T47D (cell line): ENCODE measurements around the gene TMCO2.

Experiments
- DNase-seq, 2 experiments: peaks; one replicate each; pipeline versions ENCODE4 v3.0.0 to v3.0.0-alpha.2; 2011 to 2012; ENCODE audit warnings: low read depth in 1 of 2, low spot score in 1 of 2
- JUND ChIP-seq: IDR thresholded peaks from 2 replicates; pipeline ENCODE4 v1.6.1; 2012; ENCODE audit warnings: low read depth
- in situ Hi-C: cut with HindIII; loops from 2 replicates; pipeline ENCODE4 v1.10.0; 2016; ENCODE audit warnings: low sequenced_read_pairs, low pct_unique_long_range_greater_than_20kb

The TMCO2 gene

DNA sequence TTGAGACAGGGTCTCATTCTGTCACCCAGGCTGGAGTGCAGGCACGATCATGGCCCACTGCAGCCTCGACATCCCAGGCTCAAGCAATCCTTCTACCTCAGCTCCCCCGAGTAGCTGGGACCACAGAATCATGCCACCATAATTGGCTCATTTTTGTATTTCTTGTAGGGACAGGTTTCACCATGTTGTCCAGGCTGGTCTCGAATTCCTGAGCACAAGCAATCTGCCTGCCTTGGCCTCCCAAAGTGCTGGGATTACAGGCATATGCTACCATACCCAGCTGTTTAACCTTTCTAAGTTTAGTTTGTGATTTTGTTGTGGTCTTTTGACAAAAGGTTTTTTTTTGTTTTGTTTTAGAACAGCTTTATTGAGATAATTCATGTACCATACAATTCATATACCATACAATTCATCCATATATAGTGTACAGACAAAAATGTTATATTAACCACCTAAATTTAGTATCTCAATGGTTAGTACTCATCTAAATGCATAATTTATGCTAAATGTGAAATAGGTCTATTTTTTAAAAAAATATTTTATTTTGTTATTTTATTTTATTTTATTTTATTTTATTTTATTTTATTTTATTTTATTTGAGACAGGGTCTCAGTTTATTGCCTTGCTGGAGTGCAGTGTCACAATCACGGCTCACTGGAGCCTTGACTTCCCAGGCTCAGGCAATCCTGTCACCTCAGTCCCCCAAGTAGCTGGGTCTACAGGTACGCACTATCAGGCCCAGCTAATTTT, 19.2 kb downstream of the TMCO2 start:
- in situ Hi-C loops, result no loop called here
- DNase-seq, result no peak

GRCh38 chr1:40267767-40268187, 20.0 kb downstream of the TMCO2 start:
- no peak for TF ChIP-seq JUND
- no peak for DNase-seq
- in situ Hi-C loops, result no loop called here

More for the DNA sequence above, 19.2 kb downstream of the TMCO2 start:
- no peak for TF ChIP-seq JUND

DNA sequence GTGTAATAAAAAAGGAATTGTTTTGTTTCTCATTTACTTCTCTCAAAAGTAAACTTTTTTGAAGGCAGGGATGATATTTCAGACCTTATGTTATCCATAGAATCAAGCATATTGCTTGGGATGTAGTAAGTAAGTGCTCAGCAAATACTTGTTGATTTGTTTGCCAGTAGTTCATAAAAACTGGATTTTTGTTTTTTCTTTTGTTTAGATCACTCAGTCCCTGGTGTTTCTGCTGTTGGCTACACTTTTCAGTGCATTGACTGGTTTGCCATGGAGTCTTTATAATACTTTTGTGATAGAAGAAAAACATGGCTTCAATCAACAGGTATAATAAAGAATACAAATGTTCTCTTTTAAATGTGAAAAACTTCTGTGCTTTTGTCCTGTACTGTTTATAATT, 20.5 kb downstream of the TMCO2 start:
- in situ Hi-C loops, result no loop called here
- TF ChIP-seq JUND, result no peak

GRCh38 chr1:40270152-40270834, 22.6 kb downstream of the TMCO2 start:
- no peak for DNase-seq

More for the DNA sequence above, 20.5 kb downstream of the TMCO2 start:
- DNase-seq, result no peak

DNA sequence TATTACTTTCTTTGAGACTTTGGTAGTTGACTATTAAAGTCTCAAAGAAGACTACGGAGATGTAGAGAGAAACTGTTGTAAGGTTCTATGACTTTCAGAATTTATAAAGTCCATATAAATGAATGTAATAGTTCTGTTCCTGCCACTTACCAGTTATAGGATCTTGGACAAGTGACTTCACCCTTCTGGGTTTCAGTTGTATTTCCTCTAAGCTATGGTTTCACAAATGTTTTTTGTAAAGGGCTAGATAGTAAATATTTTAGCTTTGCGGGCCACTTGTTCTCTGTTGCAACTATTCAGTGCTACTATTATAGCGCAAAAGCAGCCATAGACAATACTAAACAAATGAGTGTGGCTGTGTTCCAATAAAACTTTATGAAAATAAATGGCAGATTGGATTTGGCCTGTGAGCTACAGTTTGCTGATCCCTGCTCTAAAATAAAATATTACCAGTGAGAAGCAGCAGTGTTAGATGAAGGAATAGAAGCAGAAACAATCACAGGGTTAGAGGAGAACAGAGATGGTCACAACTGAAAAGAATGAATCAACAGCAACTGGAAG, 25.0 kb downstream of the TMCO2 start:
- no peak for DNase-seq
- in situ Hi-C loops, result no loop called here
- TF ChIP-seq JUND, result no peak

More at GRCh38 chr1:40270152-40270834, 22.6 kb downstream of the TMCO2 start:
- no peak for TF ChIP-seq JUND
- in situ Hi-C loops, result no loop called here

DNA sequence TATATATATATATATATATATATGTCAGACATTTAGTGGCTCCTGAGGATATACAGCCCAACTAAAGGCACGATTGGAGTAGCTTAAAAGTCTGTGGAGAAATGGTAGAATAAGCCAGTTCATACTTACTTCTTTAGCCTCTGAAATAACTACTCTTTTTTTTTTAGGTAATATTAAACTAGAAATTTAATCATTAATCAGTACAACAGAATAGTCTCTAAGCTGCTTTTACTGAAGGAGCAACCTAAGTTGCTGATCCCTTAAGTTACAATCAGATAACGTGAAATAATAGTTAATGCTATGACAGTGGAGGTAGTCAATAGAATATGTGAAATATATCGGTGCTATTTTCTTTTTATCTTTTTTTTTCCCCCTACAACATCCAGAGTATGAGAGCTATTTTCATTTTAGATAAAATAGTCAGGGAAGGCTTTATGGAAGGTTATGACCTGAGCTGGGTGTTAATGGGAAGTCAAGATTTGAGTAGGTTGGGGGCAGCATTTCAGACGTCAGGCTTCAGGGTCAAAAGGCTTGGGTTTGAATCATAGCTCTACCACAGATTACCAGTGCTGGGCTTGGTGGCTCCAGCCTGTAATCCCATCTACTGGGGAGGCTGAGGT, 25.9 kb downstream of the TMCO2 start:
- DNase-seq, result no peak
- in situ Hi-C loops, result no loop called here

GRCh38 chr1:40274331-40274730, 26.6 kb downstream of the TMCO2 start:
- TF ChIP-seq JUND, result no peak
- no peak for DNase-seq

More for the DNA sequence above, 25.9 kb downstream of the TMCO2 start:
- TF ChIP-seq JUND, result no peak

DNA sequence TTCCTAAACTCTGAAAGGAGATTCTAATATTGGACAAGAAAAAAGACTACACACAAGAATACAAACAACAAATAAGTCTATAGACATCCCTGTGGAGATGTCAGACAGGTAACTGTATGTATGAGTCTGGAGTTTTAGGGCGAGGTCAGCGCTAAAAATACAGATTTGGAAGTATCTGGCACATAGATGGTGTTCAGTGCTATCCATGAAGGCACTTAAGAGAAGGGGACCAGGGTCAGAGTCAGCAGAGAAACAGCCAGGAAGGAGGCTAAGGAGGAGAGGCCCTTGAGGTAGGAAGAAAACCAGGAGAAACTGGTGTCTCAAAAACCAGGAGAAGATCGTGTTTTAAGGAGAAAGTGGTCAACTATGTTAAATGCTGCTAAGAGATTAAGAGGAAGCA, 28.4 kb downstream of the TMCO2 start:
- no peak for TF ChIP-seq JUND
- DNase-seq, result no peak
- in situ Hi-C loops, result no loop called here

More at GRCh38 chr1:40274331-40274730, 26.6 kb downstream of the TMCO2 start:
- in situ Hi-C loops, result no loop called here

DNA sequence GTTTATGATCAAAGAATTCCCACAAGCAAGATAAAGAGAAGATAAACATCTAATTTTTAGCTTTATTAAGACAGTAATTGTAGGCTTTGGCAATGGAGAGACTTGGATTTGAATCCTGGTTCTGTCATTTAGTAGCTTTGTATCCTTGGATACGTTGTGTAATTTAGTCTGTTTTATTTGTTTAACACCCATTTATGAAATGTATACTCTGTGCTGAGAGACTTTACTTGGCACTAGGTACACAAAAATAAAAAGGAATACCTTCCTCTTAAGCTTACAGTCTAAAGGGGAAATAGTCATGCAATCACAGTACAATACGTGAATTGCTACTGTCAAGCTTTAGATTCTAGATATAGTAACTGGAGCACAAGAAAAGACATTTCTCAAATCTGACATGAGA, 34.1 kb downstream of the TMCO2 start:
- no peak for TF ChIP-seq JUND
- in situ Hi-C loops, result no loop called here
- peak; percentile 13 to 24 for DNase-seq

DNA sequence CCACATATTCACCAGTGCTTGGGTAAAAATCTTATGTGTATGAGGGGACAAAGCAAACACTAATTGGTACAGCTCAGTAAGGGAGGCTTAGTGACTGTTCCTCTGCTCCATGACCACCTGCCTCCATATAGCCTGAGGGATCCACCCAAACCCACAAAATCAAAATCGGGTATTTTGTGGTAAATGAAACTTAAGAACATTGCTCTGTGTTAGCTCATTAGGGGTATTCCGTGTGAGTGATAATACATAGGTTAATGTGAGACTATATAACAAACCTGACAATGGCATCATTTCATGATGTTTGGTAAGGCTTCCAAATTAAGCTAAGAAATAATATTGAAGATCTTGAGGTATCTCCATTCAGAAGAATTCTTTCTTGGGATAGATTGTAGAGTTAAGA, 43.6 kb downstream of the TMCO2 start:
- DNase-seq, result no peak
- TF ChIP-seq JUND, result no peak
- in situ Hi-C loops, result no loop called here

GRCh38 chr1:40299366-40300248, 51.9 kb downstream of the TMCO2 start:
- in situ Hi-C loops, result no loop called here
- TF ChIP-seq JUND, result no peak
- no peak for DNase-seq

DNA sequence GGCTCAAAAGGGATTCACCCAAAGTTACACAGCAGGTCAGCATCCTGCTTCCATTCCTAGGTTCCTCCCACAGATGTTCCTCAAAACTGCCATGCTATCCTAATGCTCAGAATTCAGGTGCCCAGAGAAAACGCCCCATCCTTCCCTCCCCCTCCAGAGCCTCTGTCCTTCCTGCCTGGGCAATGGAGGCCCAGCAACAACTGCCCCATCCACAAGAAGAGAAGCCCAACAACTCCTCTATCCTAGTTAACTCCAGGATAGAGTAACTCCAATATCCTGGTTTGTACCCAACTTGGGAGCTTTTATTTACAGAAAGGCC, 52.5 kb downstream of the TMCO2 start:
- in situ Hi-C loops, result no loop called here
- no peak for TF ChIP-seq JUND
- DNase-seq, result no peak
